Fibroblast of the conjunctiva (primary cell): ENCODE results near the gene PRSS22.

ENCODE experiments used
- DNase-seq: peaks from one replicate; pipeline ENCODE4 v3.0.0-alpha.2; 2010; ENCODE audit warnings: low read depth

Gene PRSS22

DNA sequence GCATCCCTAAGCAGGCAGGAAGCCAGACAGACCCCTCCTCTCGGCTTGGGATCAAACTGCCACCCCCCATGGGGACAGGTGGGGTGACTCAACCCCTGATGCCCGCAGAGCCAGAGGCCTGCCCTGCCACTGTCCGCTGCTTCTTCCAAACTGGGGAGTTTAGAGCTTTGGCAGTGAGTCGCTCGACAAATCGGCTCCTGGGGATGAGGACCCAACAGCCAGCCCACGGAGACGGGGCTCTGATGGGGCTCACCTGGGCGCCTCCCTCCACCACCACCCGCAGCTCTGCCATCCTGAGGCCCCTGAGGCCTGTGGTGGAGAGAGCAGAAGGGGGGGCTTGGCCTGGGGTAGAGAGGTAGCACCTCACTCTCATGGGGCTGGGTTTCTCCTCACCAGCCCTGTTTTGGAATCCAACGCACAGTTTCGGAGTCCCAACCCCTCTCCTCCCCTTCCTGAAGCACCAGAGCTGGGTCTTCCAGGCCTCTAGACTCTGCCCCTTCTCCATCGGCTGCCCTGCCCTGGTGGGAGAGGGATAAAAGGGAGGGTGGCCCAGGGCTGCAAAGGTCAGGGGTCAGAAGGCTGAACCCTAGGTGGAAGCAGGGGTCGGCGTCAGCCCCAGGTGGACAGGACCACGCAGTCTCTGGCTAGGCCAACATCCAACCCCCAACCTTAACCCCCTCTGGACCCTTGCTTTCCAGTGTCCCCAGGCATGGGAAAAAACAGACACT is 5.8 kb downstream of the PRSS22 start:
- DNase-seq = no peak

DNA sequence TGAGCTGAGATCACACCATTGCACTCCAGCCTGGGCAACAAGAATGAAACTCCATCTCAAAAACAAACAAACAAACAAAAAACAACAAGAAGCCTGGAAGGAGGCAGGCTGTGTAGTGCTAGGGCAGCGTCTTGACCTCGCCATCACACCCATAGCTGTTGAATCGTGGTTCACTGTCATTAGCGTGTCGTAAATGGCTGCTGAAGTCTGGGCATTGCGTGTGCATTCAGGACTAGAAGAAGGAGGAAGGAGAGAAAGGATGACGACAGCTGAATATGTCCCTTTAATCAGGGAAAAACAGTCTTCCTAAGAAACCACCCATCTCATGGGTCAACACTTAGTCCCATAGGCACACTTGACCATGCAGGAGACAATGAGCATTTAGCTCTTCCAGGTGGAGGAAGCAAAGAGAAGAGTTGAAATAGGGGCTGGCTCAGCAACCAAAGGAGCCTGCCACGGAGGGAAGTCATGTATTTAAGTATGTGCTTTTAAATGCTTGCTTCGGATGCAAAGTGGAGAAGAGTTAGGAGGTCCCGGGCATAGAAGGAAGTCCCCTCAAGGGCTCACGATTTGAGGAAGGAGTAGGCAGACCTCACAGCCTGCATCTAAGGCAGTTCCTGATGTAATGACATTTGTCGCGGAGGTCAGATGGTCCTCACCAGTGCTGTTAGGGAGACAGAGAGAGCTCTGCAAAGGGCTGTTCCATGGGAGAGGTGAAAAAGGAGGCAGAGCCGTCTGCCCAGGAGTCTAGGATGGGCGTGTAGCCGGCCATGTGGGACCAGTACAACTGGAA is 8.8 kb downstream of the PRSS22 start:
- no peak for DNase-seq

DNA sequence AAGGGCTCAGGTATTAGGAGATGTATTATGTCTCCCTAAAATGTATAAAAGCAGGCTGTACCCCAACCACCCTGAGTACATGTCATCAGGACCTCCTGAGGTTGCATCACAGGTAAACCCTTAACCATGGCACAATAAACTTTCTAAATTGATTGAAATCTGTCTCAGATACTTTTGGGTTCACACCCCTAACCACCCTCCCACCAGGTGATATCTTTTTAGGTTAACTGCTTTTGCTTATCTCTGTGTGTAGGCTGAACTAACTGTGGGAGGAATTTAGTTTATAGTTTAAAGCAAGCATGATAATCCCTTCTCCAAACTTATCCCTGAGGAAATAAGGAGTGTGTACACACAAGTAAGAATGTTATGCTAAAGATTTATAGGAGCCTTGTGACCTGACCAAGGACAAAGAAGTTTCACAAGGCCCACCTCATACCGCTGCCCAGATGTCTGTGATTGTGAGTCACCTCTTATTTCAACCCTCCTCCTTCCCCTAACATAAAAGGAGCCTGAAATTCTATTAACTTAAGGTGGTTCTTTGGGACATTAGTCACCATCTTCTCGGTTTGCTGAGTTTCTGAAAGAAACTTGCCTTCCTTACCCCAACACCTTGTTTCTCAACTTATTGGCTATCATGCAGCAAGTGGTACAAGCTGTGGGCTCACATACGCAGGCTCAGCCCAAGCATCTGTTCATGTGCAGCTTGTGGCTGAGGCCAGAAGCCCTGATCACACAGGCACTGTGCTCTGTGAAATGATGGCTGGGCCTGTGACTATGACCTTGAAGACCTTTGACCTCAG is 11.3 kb downstream of the PRSS22 start:
- no peak for DNase-seq

DNA sequence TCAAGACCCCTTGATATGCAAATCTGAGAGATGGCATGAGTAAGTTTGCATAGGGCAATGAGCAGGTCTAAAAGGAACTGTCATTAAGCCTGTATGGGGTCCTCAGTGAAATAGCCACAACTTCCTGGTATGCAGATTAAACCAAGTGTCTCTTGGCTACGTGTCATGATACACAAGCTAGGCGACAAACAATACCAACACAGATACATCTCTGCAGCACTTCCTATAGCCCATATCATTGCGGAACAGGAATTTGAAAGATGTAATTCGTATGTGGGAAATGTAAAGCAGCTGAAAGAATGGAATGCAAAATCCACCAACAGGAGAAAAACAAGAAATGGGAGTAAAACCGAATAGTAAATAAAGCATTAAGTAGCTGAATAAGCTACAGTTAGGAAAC is 12.9 kb downstream of the PRSS22 start:
- DNase-seq = no peak

DNA sequence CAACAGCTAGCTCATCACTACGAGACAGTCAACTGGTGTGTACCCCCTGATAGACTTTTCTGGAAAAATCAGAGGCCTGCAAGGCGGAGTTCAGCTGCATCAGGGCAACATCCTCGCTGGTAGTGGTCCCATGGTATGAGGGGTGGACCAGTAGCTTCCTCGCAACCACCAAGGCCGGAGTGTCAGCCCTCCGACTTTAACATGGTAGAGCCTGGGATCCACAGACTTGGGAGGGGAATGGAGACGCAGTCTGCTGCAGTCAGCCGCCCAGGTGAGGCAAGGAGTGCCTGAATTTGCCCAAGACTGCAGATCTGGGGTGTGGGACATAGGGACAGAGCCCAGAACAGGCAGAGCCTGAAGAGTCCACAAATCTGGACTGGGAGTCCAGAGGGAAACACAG is 14.4 kb downstream of the PRSS22 start:
- DNase-seq = no peak

DNA sequence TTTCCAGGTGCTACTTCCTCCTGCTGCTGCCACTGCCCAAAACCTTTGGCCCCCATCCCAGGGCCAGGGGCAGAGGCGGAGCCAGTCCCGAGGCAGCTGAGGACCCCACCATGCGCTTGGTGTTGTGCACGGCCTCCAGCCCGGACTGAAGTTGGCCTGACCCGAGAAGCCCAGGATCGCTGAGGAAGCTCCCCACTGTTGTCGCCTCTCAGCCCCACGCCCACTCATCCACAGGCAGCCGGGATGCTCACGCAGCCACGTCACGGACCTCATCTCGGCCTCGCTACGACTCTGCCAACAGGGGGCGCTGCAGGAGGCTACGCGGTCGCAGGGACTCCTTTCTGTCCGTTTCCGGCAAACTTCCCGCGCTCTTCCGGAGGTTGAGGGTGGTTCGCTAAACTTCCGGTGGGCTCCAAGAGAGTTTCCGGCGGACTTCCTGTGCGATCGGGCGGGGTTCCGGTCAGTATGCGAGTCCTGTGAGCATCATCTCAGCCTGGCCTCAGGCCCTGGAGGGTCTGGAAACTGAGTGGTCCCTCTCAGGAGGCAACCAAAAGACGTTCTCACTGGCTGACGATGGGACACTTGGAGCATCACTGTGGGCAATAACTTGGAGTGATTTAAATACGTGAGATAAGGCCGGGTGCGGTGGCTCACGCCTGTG is 15.5 kb downstream of the PRSS22 start:
- peak; percentile 60 for DNase-seq

DNA sequence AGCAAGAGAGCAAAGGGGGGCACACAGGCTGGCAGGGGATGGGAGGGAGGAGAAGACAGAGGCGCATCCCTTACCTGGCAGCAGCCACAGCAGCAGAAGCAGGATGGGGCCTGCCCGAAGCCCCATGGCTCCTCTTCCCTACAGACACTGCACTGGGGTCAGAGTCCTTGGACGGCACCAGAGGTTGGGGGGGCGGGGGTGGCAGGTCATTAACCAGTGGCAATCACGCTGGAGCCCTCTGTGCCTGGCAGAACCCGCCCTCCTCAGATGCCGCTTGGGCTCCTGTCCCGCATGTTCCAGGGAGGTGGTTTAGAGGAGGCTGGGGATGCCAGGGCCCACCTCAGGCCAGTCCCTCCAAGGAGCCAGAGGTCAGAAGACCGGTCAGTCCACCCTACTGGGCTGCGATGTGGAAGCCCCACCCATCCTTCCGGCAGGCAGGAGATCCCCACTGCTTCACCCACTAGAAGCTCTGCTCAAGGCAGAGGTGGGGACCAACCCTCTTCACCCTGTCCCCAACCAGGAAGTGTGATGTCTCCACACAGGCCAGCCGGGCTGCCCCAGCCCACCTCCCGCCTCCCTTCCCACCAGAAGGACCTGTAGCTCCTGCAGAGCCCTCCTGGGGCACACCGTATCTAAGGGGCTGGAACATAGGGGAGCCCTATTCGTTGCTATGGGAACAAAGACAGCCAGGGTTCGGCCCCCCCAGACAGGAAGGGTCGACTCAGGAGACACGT is 16.2 kb downstream of the PRSS22 start:
- DNase-seq = no peak

DNA sequence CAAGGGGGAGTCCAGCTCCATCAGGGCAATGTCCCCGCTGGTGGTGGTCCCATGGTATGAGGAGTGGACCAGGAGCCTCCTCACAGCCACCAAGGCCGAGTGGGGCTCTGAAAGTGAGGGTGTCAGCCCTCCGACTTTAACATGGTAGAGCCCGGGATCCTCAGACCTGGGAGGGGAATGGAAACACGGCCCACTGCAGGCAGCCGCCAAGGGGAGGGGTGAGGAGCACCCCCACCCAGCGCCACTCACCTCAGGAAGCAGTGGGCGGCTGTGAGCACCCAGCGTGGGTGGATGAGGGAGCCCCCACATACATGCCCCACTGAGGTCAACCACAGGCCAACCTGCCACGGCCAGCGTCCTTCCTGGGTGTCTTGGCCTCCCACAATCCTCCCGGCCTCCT is 17.1 kb downstream of the PRSS22 start:
- DNase-seq = no peak

GRCh38 chr16:2839650-2840450 is 18.1 kb downstream of the PRSS22 start:
- DNase-seq = no peak

DNA sequence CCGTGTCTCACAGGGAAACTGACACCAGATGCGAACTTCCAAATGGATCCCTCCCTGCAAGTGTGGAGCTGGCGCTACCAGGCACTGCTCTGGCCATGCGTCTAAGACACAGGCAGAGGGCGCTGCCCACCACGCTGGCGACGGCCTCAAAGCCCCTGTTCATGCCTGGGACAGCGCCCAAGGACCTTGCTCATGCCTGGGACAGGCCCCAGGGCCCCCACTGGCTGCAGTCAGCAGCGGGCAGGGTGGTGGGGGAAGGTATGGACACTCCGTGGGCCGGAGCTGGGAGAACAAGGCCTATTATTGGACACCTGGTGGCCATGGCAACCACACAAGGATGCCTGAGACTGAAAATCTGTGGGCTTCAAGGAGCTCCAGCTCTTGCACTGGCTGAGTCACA is 19.0 kb downstream of the PRSS22 start:
- peak; percentile 62 for DNase-seq

GRCh38 chr16:2836646-2837508 is 21.1 kb downstream of the PRSS22 start:
- no peak for DNase-seq

- DNase-seq = no peak
Observed at GRCh38 chr16:2835638-2836493, 22.1 kb downstream of the PRSS22 start.

DNA sequence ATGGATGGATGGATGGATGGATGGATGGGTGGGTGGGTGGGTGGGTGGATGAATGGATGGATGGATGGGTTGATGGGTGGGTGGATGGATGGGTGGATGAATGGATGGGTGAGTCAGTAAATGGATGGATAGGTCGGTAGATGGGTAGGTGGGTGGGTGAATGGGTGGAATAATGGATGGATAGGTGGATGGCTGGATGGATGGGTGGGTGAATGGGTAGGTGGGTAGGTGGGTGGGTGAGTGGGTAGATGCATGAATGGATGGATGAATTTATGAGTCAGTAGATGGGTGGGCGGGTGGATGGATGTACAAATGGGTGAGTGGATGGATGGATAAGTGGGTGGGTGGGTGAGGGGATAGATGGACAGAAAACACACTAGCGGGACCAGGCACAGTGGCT is 23.0 kb downstream of the PRSS22 start:
- no peak for DNase-seq

- no peak for DNase-seq
Observed at GRCh38 chr16:2833776-2834175, 24.2 kb downstream of the PRSS22 start.

GRCh38 chr16:2831203-2831602 is 26.8 kb downstream of the PRSS22 start:
- DNase-seq = no peak

- no peak for DNase-seq
Observed at GRCh38 chr16:2830355-2830695, 27.6 kb downstream of the PRSS22 start.

- no peak for DNase-seq
Observed at GRCh38 chr16:2829501-2830354, 28.2 kb downstream of the PRSS22 start, which contains the start of gene ZG16B. ZG16B (plus strand) TSS chr16:2830303; CDS start chr16:2830442, 139 bp downstream.
